Measurements from ENCODE around the gene CD82. TPM values are rescaled to one million over a fixed set of nuclear protein-coding genes. Genes with fewer than 3 reads are reported as not detected.
"Not testable (repeated sequence)": the region's sequence is repeated elsewhere in the genome, so short reads cannot be mapped to it uniquely, and the experiment has no call there.

Gene CD82
- total RNA-seq, 3 donors from 2014 or later (not counting 1 experiment from before 2014, with no cell fraction given) = 11.6 to 42.1 (median 13.0) TPM

DNA sequence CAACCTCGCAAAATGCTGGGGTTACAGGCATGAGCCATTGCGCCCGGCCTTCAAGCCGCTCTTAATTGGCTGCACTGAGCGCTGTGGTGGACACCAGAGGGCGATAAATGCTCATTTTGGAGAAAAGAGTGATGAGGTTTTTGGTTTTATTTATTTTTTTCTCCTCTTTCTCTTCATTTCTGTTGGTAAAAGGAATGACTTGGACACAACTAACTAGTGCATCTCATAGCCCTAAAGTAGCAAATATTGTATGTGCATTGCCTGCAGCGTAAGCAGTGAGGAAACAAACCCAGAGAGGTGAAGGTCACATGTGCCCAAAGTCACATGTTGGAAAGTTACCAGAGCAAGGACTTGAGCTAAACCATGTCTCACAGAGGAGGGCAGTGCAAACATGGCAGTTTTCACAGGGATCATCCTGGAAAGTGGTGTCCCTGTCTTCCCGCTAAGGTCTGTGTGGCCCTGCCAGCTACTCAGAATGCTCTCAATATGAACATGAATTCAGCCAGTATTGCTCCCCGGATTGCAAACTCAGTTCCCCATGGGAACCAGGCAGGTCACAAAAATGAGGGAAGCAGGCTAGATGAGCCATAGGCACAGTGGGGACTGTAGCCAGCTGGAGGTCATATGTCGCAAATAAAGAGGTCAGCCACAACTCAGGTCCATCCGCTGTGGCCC, 8.6 kb upstream of the CD82 start:
- ATAC-seq = peak; percentile 64 to 78 (median 75)
- TF ChIP-seq, protein P1, sequence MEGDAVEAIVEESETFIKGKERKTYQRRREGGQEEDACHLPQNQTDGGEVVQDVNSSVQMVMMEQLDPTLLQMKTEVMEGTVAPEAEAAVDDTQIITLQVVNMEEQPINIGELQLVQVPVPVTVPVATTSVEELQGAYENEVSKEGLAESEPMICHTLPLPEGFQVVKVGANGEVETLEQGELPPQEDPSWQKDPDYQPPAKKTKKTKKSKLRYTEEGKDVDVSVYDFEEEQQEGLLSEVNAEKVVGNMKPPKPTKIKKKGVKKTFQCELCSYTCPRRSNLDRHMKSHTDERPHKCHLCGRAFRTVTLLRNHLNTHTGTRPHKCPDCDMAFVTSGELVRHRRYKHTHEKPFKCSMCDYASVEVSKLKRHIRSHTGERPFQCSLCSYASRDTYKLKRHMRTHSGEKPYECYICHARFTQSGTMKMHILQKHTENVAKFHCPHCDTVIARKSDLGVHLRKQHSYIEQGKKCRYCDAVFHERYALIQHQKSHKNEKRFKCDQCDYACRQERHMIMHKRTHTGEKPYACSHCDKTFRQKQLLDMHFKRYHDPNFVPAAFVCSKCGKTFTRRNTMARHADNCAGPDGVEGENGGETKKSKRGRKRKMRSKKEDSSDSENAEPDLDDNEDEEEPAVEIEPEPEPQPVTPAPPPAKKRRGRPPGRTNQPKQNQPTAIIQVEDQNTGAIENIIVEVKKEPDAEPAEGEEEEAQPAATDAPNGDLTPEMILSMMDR (IDR thresholded peaks at IDR 0.05) = peak; percentile 76
- H3K4me1 Mint-ChIP-seq = peaks cover 8 to 13% of the 10 kb centered on the region in 2 donors
- peaks cover 21% of the 10 kb centered on the region for H3K4me1 ChIP-seq (ENCODE audit: control insufficient read depth, insufficient read depth, low read length)
- no peak overlapping the region for H3K4me3 ChIP-seq (ENCODE audit: low read length)
- H3K27ac ChIP-seq (ENCODE audit: low read length) = peak overlapping the region; percentile 42
- intact Hi-C loops (cut with micrococcal nuclease) = loop anchor here (1.0 to 5.0 kb wide), 2 partner anchors 60 to 355 kb away; no protein-coding TSS in a partner anchor
- no peaks in the 10 kb centered on the region for H3K36me3 Mint-ChIP-seq
- H3K27ac Mint-ChIP-seq = no peak overlapping the region
- no peaks in the 10 kb centered on the region for H3K36me3 ChIP-seq (ENCODE audit: control insufficient read depth, insufficient read depth, low read length)
- H3K9me3 Mint-ChIP-seq = no peaks in the 10 kb centered on the region
- H3K9me3 ChIP-seq (ENCODE audit: control insufficient read depth, insufficient read depth, low read length) = no peaks in the 10 kb centered on the region
- 39% methylated on average over 10 of the region's 11 CpGs for WGBS (ENCODE audit: insufficient coverage)
- peak; percentile 42 to 85 for DNase-seq
- no peaks in the 10 kb centered on the region for H3K27me3 Mint-ChIP-seq (ENCODE audit: low read depth in 2 of 2)
- H3K27me3 ChIP-seq (ENCODE audit: control insufficient read depth, insufficient read depth, low read length) = no peaks in the 10 kb centered on the region
- H3K4me3 Mint-ChIP-seq = no peak overlapping the region

DNA sequence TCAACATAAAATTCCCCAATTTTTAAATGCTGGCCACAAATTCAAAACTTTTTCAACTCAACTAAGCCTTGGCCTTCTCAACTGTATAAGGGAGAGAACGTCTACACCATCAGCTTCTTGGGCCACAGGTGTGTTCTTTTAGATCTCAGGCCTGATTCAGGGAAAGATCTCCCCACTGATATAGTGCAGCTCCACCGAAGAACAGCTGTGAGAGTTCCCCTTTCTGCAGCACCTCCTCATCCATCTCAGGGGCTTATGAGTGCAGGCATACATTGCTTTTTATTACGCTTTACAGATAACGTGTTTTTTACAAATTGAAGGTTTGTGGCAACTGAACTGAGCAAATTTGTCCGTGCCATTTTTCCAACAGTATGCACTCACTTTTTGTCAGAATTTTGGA, 8.0 kb upstream of the CD82 start:
- Mint-ChIP-seq H3K4me1 (peaks cover 8 to 13% of the 10 kb centered on the region in 2 donors), H3K36me3 (no peaks in the 10 kb centered on the region), H3K9me3 (no peaks in the 10 kb centered on the region), H3K27ac (no peak overlapping the region), H3K4me3 (no peak overlapping the region), H3K27me3 (ENCODE audit: low read depth in 2 of 2) (no peaks in the 10 kb centered on the region)
- 56% methylated on average over 5 of the region's 5 CpGs for WGBS (ENCODE audit: insufficient coverage)
- Histone ChIP-seq H3K27me3 (ENCODE audit: control insufficient read depth, insufficient read depth, low read length) (no peaks in the 10 kb centered on the region), H3K36me3 (ENCODE audit: control insufficient read depth, insufficient read depth, low read length) (no peaks in the 10 kb centered on the region), H3K4me1 (ENCODE audit: control insufficient read depth, insufficient read depth, low read length) (peaks cover 21% of the 10 kb centered on the region), H3K27ac (ENCODE audit: low read length) (peak overlapping the region; percentile 42), H3K9me3 (ENCODE audit: control insufficient read depth, insufficient read depth, low read length) (no peaks in the 10 kb centered on the region), H3K4me3 (ENCODE audit: low read length) (no peak overlapping the region)
- DNase-seq = no peak
- intact Hi-C loops (cut with micrococcal nuclease) = loop anchor here (5.0 kb wide), 1 partner anchor 355 kb away; no protein-coding TSS in a partner anchor
- TF ChIP-seq, protein P1 (IDR thresholded peaks at IDR 0.05) = no peak
- no peak for ATAC-seq

DNA sequence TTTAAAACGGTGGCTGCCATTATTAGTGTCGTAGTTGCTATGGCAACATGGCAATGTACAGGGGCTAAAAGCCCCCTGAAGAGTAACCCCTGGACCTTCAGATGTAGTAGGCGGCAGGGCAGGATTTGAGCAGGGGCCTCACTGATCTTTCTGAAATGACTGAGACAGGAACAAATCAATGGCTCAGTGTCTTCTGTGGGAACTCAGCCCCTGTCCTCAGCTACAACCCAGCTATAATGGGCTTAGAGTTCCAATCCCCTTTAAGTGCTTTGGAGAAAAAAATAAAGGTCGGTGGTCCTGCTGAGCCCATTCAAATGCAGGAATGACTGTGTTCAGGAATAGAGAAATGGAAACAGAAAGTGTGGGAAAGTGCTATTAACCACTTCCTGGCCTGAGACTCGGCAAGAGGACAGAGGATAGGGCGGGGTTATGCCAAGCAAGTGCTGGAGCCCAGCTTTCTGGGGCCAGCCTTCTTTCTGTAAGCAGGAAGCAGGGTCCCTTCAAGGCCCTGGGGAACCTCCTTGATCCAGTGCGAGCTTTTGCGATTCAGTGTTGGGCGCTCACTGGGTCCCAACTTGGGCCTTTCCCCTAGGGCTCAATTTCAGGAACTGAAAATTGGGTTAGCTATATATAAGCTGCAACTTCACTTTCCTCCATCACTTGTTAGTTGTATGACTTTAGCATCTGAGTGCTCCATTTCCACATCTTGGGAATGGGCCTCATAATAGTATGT, 6.1 kb upstream of the CD82 start:
- Histone ChIP-seq H3K9me3 (ENCODE audit: control insufficient read depth, insufficient read depth, low read length) (no peaks in the 10 kb centered on the region), H3K36me3 (ENCODE audit: control insufficient read depth, insufficient read depth, low read length) (no peaks in the 10 kb centered on the region), H3K4me3 (ENCODE audit: low read length) (no peak overlapping the region), H3K27ac (ENCODE audit: low read length) (peak overlapping the region; percentile 27), H3K27me3 (ENCODE audit: control insufficient read depth, insufficient read depth, low read length) (no peaks in the 10 kb centered on the region), H3K4me1 (ENCODE audit: control insufficient read depth, insufficient read depth, low read length) (peaks cover 22% of the 10 kb centered on the region)
- peaks cover 8 to 13% of the 10 kb centered on the region in 2 donors for H3K4me1 Mint-ChIP-seq
- H3K27me3 Mint-ChIP-seq (ENCODE audit: low read depth in 2 of 2) = no peaks in the 10 kb centered on the region
- no peaks in the 10 kb centered on the region for H3K36me3 Mint-ChIP-seq
- TF ChIP-seq, protein P1 (IDR thresholded peaks at IDR 0.05) = no peak
- H3K9me3 Mint-ChIP-seq = no peaks in the 10 kb centered on the region
- peak overlapping the region in 1 of 2 donors; percentile 1 for H3K27ac Mint-ChIP-seq
- peak in 1 of 2 donors; percentile 31 for DNase-seq
- peak in 2 of 3 donors; percentile 19 to 25 for ATAC-seq
- no peak overlapping the region for H3K4me3 Mint-ChIP-seq
- intact Hi-C loops (cut with micrococcal nuclease) = loop anchor here (5.0 kb wide), 1 partner anchor 353 kb away; no protein-coding TSS in a partner anchor
- 42% methylated on average over 9 of the region's 9 CpGs for whole genome bisulfite sequencing (ENCODE audit: insufficient coverage)

DNA sequence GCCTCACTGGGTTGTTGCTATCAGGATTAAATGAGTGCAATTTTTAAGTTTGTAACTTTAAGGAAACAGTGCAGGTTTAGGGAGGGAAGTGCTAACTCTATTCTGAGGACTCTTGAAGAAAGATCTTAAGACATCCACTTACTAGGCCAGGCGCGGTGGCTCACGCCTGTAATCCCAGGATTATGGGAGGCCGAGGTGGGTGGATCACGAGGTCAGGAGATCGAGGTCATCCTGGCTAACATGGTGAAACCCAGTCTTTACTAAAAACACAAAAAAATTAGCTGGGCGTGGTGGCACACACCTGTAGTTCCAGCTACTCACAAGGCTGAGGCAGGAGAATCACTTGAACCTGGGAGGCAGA, 5.5 kb upstream of the CD82 start:
- peak overlapping the region in 1 of 2 donors; percentile 1 for H3K27ac Mint-ChIP-seq
- not testable (repeated sequence) for H3K4me3 ChIP-seq (ENCODE audit: low read length); H3K27ac ChIP-seq (ENCODE audit: low read length); H3K4me3 Mint-ChIP-seq; DNase-seq; H3K9me3 ChIP-seq (ENCODE audit: control insufficient read depth, insufficient read depth, low read length); H3K36me3 Mint-ChIP-seq; H3K27me3 ChIP-seq (ENCODE audit: control insufficient read depth, insufficient read depth, low read length); ATAC-seq; H3K36me3 ChIP-seq (ENCODE audit: control insufficient read depth, insufficient read depth, low read length); H3K9me3 Mint-ChIP-seq; H3K27me3 Mint-ChIP-seq (ENCODE audit: low read depth in 2 of 2)
- H3K4me1 ChIP-seq (ENCODE audit: control insufficient read depth, insufficient read depth, low read length) = peaks cover 28% of the 10 kb centered on the region
- intact Hi-C loops (cut with micrococcal nuclease) = loop anchor here (5.0 kb wide), 1 partner anchor 352 kb away; no protein-coding TSS in a partner anchor
- 83% methylated on average over 7 of the region's 7 CpGs for WGBS (ENCODE audit: insufficient coverage)
- H3K4me1 Mint-ChIP-seq = peaks cover 8 to 17% of the 10 kb centered on the region in 2 donors

Measured in natural killer cell (primary cell).